Measurements from ENCODE around the gene ACTN3. TPM values are rescaled to one million over a fixed set of nuclear protein-coding genes. Genes with fewer than 3 reads are reported as not detected.

The ACTN3 gene
- total and polyA plus RNA-seq, 7 donors, result 2.9 to 531 (median 60.2) TPM

- H3K27ac ChIP-seq, result no peak overlapping the region
- H3K36me3 ChIP-seq (ENCODE audit: insufficient read depth in 1 of 2, low read depth in 1 of 2), result peaks cover 0 to 16% of the 10 kb centered on the region in 2 donors
- no peak for TF ChIP-seq CTCF (IDR thresholded peaks at IDR 0.05)
- intact Hi-C loops (cut with DNase I), result no loop called here
- no peaks in the 10 kb centered on the region for H3K9me3 ChIP-seq
- DNase-seq, result no peak
- H3K27me3 ChIP-seq (ENCODE audit: insufficient read depth in 3 of 3, low read length in 2 of 3), result no peaks in the 10 kb centered on the region
- no peaks in the 10 kb centered on the region for H3K4me1 ChIP-seq
- 74 to 78% (median 75%) methylated on average over 4 of the region's 4 CpGs for WGBS, 3 donors
- H3K4me3 ChIP-seq, result no peak overlapping the region
- ATAC-seq, result no peak
Observed at GRCh38 chr11:66609721-66610617, 63.3 kb downstream of the ACTN3 start.

GRCh38 chr11:66612458-66612857 lies 65.8 kb downstream of the ACTN3 start:
- TF ChIP-seq CTCF (IDR thresholded peaks at IDR 0.05), result no peak
- ATAC-seq, result no peak
- Histone ChIP-seq H3K36me3 (ENCODE audit: insufficient read depth in 1 of 2, low read depth in 1 of 2) (no peaks in the 10 kb centered on the region), H3K4me3 (no peak overlapping the region), H3K27ac (no peak overlapping the region), H3K4me1 (peaks cover 8% of the 10 kb centered on the region), H3K9me3 (no peaks in the 10 kb centered on the region), H3K27me3 (ENCODE audit: insufficient read depth in 3 of 3, low read length in 2 of 3) (no peaks in the 10 kb centered on the region)
- intact Hi-C loops (cut with DNase I), result no loop called here
- DNase-seq, result no peak
- WGBS, 3 donors, result 89 to 92% (median 92%) methylated on average over 1 of the region's 1 CpG

Other genes starting within 250 kb of the ACTN3 start
- gene CD248, start 229.9 kb upstream of the ACTN3 start, total RNA-seq, result 10 to 100 TPM in 1 of 4 donors, 1 to 10 TPM in 3; 7.3 to 10.7 (median 9.1) TPM
- 1 to 10 TPM; 2.9 to 8.9 (median 5.5) TPM for gene CD248, start 229.9 kb upstream of the ACTN3 start, polyA plus RNA-seq
- 1 to 10 TPM; 3.9 to 6.9 (median 6.1) TPM for gene RIN1, start 210.5 kb upstream of the ACTN3 start, total RNA-seq
- 10 to 100 TPM in 1 of 3 donors, 1 to 10 TPM in 2; 1.2 to 38.0 (median 2.0) TPM for gene RIN1, start 210.5 kb upstream of the ACTN3 start, polyA plus RNA-seq
- 10 to 100 TPM; 12.6 to 33.8 (median 19.9) TPM for gene BRMS1, start 201.8 kb upstream of the ACTN3 start, total RNA-seq
- gene BRMS1, start 201.8 kb upstream of the ACTN3 start, polyA plus RNA-seq, result 100 to 1,000 TPM in 1 of 3 donors, 10 to 100 TPM in 2; 55.9 to 152 (median 91.3) TPM
- 10 to 100 TPM; 17.0 to 21.0 (median 18.4) TPM for gene B4GAT1, start 199.3 kb upstream of the ACTN3 start, total RNA-seq
- gene B4GAT1, start 199.3 kb upstream of the ACTN3 start, polyA plus RNA-seq, result 10 to 100 TPM; 12.6 to 50.3 (median 24.5) TPM
- 10 to 100 TPM; 14.9 to 94.1 (median 51.0) TPM for gene SLC29A2, start 175.1 kb upstream of the ACTN3 start, total RNA-seq
- gene SLC29A2, start 175.1 kb upstream of the ACTN3 start, polyA plus RNA-seq, result 10 to 100 TPM; 14.9 to 84.5 (median 69.5) TPM
- not detected for gene NPAS4, start 125.9 kb upstream of the ACTN3 start, total RNA-seq
- under 1 TPM in 1 of 3 donors, not detected in 2; 0.05 TPM for gene NPAS4, start 125.9 kb upstream of the ACTN3 start, polyA plus RNA-seq
- gene MRPL11, start 108.1 kb upstream of the ACTN3 start, total RNA-seq, result 10 to 100 TPM; 37.0 to 57.4 (median 48.7) TPM
- gene MRPL11, start 108.1 kb upstream of the ACTN3 start, polyA plus RNA-seq, result 10 to 100 TPM; 60.4 to 60.9 (median 60.7) TPM
- 10 to 100 TPM in 2 of 4 donors, 1 to 10 TPM in 2; 5.3 to 22.5 (median 11.4) TPM for gene PELI3, start 80.0 kb upstream of the ACTN3 start, total RNA-seq
- 10 to 100 TPM in 2 of 3 donors, 1 to 10 TPM in 1; 3.1 to 46.8 (median 14.4) TPM for gene PELI3, start 80.0 kb upstream of the ACTN3 start, polyA plus RNA-seq
- gene DPP3, start 66.5 kb upstream of the ACTN3 start, total RNA-seq, result 10 to 100 TPM; 24.0 to 44.4 (median 29.8) TPM
- 10 to 100 TPM; 30.7 to 58.7 (median 57.9) TPM for gene DPP3, start 66.5 kb upstream of the ACTN3 start, polyA plus RNA-seq
- gene BBS1, start 36.3 kb upstream of the ACTN3 start, total RNA-seq, result 10 to 100 TPM in 3 of 4 donors, 1 to 10 TPM in 1; 8.4 to 15.3 (median 12.1) TPM
- 10 to 100 TPM in 1 of 3 donors, 1 to 10 TPM in 2; 4.4 to 13.8 (median 5.0) TPM for gene BBS1, start 36.3 kb upstream of the ACTN3 start, polyA plus RNA-seq
- gene ZDHHC24, start 855 bp upstream of the ACTN3 start, total RNA-seq, result 1 to 10 TPM; 3.9 to 6.5 (median 5.2) TPM
- gene ZDHHC24, start 855 bp upstream of the ACTN3 start, polyA plus RNA-seq, result 1 to 10 TPM; 5.4 to 7.6 (median 5.5) TPM
- gene CTSF, start 21.7 kb downstream of the ACTN3 start, total RNA-seq, result 10 to 100 TPM; 31.5 to 79.0 (median 50.3) TPM
- gene CTSF, start 21.7 kb downstream of the ACTN3 start, polyA plus RNA-seq, result 10 to 100 TPM; 16.5 to 33.0 (median 31.5) TPM
- under 1 TPM in 3 of 4 donors, not detected in 1; 0.36 to 0.46 (median 0.36) TPM for gene CCDC87, start 46.2 kb downstream of the ACTN3 start, total RNA-seq
- gene CCDC87, start 46.2 kb downstream of the ACTN3 start, polyA plus RNA-seq, result 1 to 10 TPM in 1 of 3 donors, under 1 TPM in 2; 0.06 to 1.1 (median 0.20) TPM
- gene CCS, start 46.3 kb downstream of the ACTN3 start, total RNA-seq, result 10 to 100 TPM; 10.5 to 17.0 (median 14.8) TPM
- gene CCS, start 46.3 kb downstream of the ACTN3 start, polyA plus RNA-seq, result 10 to 100 TPM; 15.2 to 22.9 (median 15.7) TPM
- gene RBM14, start 69.7 kb downstream of the ACTN3 start, total RNA-seq, result 10 to 100 TPM; 21.1 to 39.3 (median 34.0) TPM
- 10 to 100 TPM; 15.0 to 22.6 (median 17.6) TPM for gene RBM14, start 69.7 kb downstream of the ACTN3 start, polyA plus RNA-seq
- gene RBM4, start 91.8 kb downstream of the ACTN3 start, total RNA-seq, result 10 to 100 TPM; 54.5 to 80.8 (median 66.8) TPM
- 10 to 100 TPM; 54.8 to 67.4 (median 57.9) TPM for gene RBM4, start 91.8 kb downstream of the ACTN3 start, polyA plus RNA-seq
- 10 to 100 TPM in 2 of 4 donors, 1 to 10 TPM in 2; 3.6 to 11.0 (median 8.2) TPM for gene RBM4B, start 131.0 kb downstream of the ACTN3 start, total RNA-seq
- 10 to 100 TPM in 1 of 3 donors, 1 to 10 TPM in 2; 8.9 to 12.8 (median 10.0) TPM for gene RBM4B, start 131.0 kb downstream of the ACTN3 start, polyA plus RNA-seq
- gene SPTBN2, start 182.3 kb downstream of the ACTN3 start, total RNA-seq, result 1 to 10 TPM in 1 of 4 donors, under 1 TPM in 3; 0.08 to 1.4 (median 0.72) TPM
- under 1 TPM in 2 of 3 donors, not detected in 1; 0.08 to 0.16 TPM for gene SPTBN2, start 182.3 kb downstream of the ACTN3 start, polyA plus RNA-seq